Astrocyte (in vitro differentiated cells and primary cell): ENCODE data around the gene OSER1.

Source experiments
- CTCF ChIP-seq: IDR thresholded peaks from 2 replicates; pipeline ENCODE4 v1.5.1; 2011; ENCODE audit warnings: low read depth, mild to moderate bottlenecking, inconsistent platforms, low read length, moderate library complexity; ENCODE audit not compliant: insufficient read depth
- EZH2 ChIP-seq: IDR thresholded peaks from 2 replicates; pipeline ENCODE4 v1.6.1; 2012; ENCODE audit warnings: mild to moderate bottlenecking, low read length, inconsistent platforms; ENCODE audit not compliant: insufficient read depth

- no peak for TF ChIP-seq CTCF
- TF ChIP-seq EZH2: no peak
These were observed 27.3 kb downstream of the OSER1 start for GRCh38 chr20:44183282-44183681.
